Activated CD4-positive, alpha-beta T cell treated with anti-CD3 and anti-CD28 coated beads for 36 hours (primary cell): Measurements from ENCODE around the gene SH3BGR. TPM values are rescaled to one million over a fixed set of nuclear protein-coding genes. Genes with fewer than 3 reads are reported as not detected.

Experiments
- ATAC-seq: fragments of 200-7000 bp; cut with Tn5 transposase; one replicate; pipeline ENCODE4 v1.10.0; 2021; ENCODE audit warnings: mild to moderate bottlenecking, moderate library complexity
- CTCF ChIA-PET: fragments of 350-600 bp; sonication (Branson Sonifier 250); formaldehyde crosslinking; loops from one replicate; lab custom pipeline; 2021; ENCODE audit warnings: antibody characterized with exemption; lab: Charles Lee
- POLR2A ChIA-PET: fragments of 350-600 bp; sonication (Branson Sonifier 250); formaldehyde crosslinking; loops from one replicate; lab custom pipeline; 2021; ENCODE audit warnings: antibody characterized with exemption, inconsistent platforms; lab: Charles Lee
- DNase-seq: peaks from one replicate; pipeline ENCODE4 v3.0.0-alpha.2; 2020
- H3K27ac Mint-ChIP-seq: one replicate; pipeline ENCODE4 v1.8.0; 2021; ENCODE audit warnings: mixed read lengths
- H3K27me3 Mint-ChIP-seq: one replicate; pipeline ENCODE4 v1.8.0; 2021; ENCODE audit warnings: mixed read lengths
- H3K36me3 Mint-ChIP-seq: one replicate; pipeline ENCODE4 v1.8.0; 2021; ENCODE audit warnings: low read depth, mixed read lengths
- H3K4me1 Mint-ChIP-seq: one replicate; pipeline ENCODE4 v1.8.0; 2021; ENCODE audit warnings: mixed read lengths
- H3K4me3 Mint-ChIP-seq: one replicate; pipeline ENCODE4 v1.8.0; 2021; ENCODE audit warnings: mild to moderate bottlenecking, moderate library complexity, mixed read lengths
- H3K9me3 Mint-ChIP-seq: one replicate; pipeline ENCODE4 v1.8.0; 2021; ENCODE audit warnings: low read depth, mixed read lengths
- intact Hi-C, 2 experiments: fragments of 100-400 bp; cut with DNase I in 1 of 2; cut with micrococcal nuclease in 1 of 2; formaldehyde crosslinking; loops; one replicate each; pipeline versions ENCODE4 v1.14.2 to v1.15.1; 2022 to 2024; cut with DNase I, micrococcal nuclease
- total RNA-seq, 2 experiments: library from RNA; stranded (reverse); gene quantifications; one replicate each; pipeline ENCODE4 v1.2.3, GENCODE V29; 2021

Gene SH3BGR
- total RNA-seq, 2 experiments from 2014 or later: 2.7 to 3.9 TPM

- intact Hi-C loops: no loop called here
- CTCF ChIA-PET: no interaction called here
- H3K4me3 Mint-ChIP-seq: no peak overlapping the region
- ATAC-seq: no peak
- H3K9me3 Mint-ChIP-seq: no peaks in the 10 kb centered on the region
- no peaks in the 10 kb centered on the region for H3K27me3 Mint-ChIP-seq
- DNase-seq: no peak
- POLR2A ChIA-PET: no interaction called here
- H3K36me3 Mint-ChIP-seq: no peaks in the 10 kb centered on the region
- no peaks in the 10 kb centered on the region for H3K4me1 Mint-ChIP-seq
- no peak overlapping the region for H3K27ac Mint-ChIP-seq
Observed at GRCh38 chr21:39483917-39484316, 32.1 kb downstream of the SH3BGR start.

GRCh38 chr21:39484711-39485276 lies 33.0 kb downstream of the SH3BGR start:
- Mint-ChIP-seq H3K36me3 (no peaks in the 10 kb centered on the region), H3K27ac (no peak overlapping the region), H3K4me3 (no peak overlapping the region), H3K9me3 (no peaks in the 10 kb centered on the region), H3K4me1 (no peaks in the 10 kb centered on the region), H3K27me3 (no peaks in the 10 kb centered on the region)
- DNase-seq (no peak), ATAC-seq (no peak)
- ChIA-PET POLR2A (no interaction called here), CTCF (no interaction called here)
- intact Hi-C loops: no loop called here

- DNase-seq (no peak), ATAC-seq (no peak)
- H3K4me1 Mint-ChIP-seq: no peaks in the 10 kb centered on the region
- H3K4me3 Mint-ChIP-seq: no peak overlapping the region
- H3K27ac Mint-ChIP-seq: no peak overlapping the region
- no peaks in the 10 kb centered on the region for H3K27me3 Mint-ChIP-seq
- intact Hi-C loops: no loop called here
- ChIA-PET CTCF (interaction anchor here (1.0 kb wide), 1 partner anchor 29 kb away, joined by 3 read pairs; no protein-coding TSS in a partner anchor), POLR2A (no interaction called here)
- H3K36me3 Mint-ChIP-seq: no peaks in the 10 kb centered on the region
- no peaks in the 10 kb centered on the region for H3K9me3 Mint-ChIP-seq
Observed at GRCh38 chr21:39489380-39489924, 37.7 kb downstream of the SH3BGR start.

- peaks cover 3% of the 10 kb centered on the region for H3K9me3 Mint-ChIP-seq
- intact Hi-C loops: no loop called here
- no peaks in the 10 kb centered on the region for H3K4me1 Mint-ChIP-seq
- H3K27me3 Mint-ChIP-seq: peaks cover 2% of the 10 kb centered on the region
- CTCF ChIA-PET: no interaction called here
- POLR2A ChIA-PET: no interaction called here
- peaks cover 2% of the 10 kb centered on the region for H3K36me3 Mint-ChIP-seq
- no peak overlapping the region for H3K4me3 Mint-ChIP-seq
- ATAC-seq (no peak), DNase-seq (no peak)
- no peak overlapping the region for H3K27ac Mint-ChIP-seq
Observed at GRCh38 chr21:39499156-39499555, 47.4 kb downstream of the SH3BGR start.

- Mint-ChIP-seq H3K27me3 (no peaks in the 10 kb centered on the region), H3K9me3 (no peaks in the 10 kb centered on the region), H3K4me3 (no peak overlapping the region), H3K36me3 (no peaks in the 10 kb centered on the region), H3K4me1 (no peaks in the 10 kb centered on the region), H3K27ac (no peak overlapping the region)
- ATAC-seq (no peak), DNase-seq (no peak)
- ChIA-PET POLR2A (no interaction called here), CTCF (interaction anchor here (1.2 kb wide), 1 partner anchor 11 kb away, joined by 4 read pairs; no protein-coding TSS in a partner anchor)
- intact Hi-C loops: no loop called here
Observed at GRCh38 chr21:39502631-39503030, 50.9 kb downstream of the SH3BGR start.

- ChIA-PET CTCF (interaction anchor here (1.2 kb wide), 1 partner anchor 12 kb away, joined by 4 read pairs; no protein-coding TSS in a partner anchor), POLR2A (no interaction called here)
- Mint-ChIP-seq H3K27ac (no peak overlapping the region), H3K4me3 (no peak overlapping the region), H3K4me1 (no peaks in the 10 kb centered on the region), H3K9me3 (no peaks in the 10 kb centered on the region), H3K36me3 (no peaks in the 10 kb centered on the region), H3K27me3 (no peaks in the 10 kb centered on the region)
- intact Hi-C loops: no loop called here
- no peak for DNase-seq
- no peak for ATAC-seq
Observed at GRCh38 chr21:39503123-39503762, 51.5 kb downstream of the SH3BGR start.

GRCh38 chr21:39504230-39504629 lies 52.5 kb downstream of the SH3BGR start:
- intact Hi-C loops: no loop called here
- DNase-seq (no peak), ATAC-seq (no peak)
- H3K9me3 Mint-ChIP-seq: no peaks in the 10 kb centered on the region
- CTCF ChIA-PET: interaction anchor here (1.0 to 1.4 kb wide), 2 partner anchors 10 to 32 kb away, joined by 3 to 4 read pairs; no protein-coding TSS in a partner anchor
- H3K27me3 Mint-ChIP-seq: no peaks in the 10 kb centered on the region
- no peaks in the 10 kb centered on the region for H3K4me1 Mint-ChIP-seq
- H3K27ac Mint-ChIP-seq: no peak overlapping the region
- no peak overlapping the region for H3K4me3 Mint-ChIP-seq
- POLR2A ChIA-PET: no interaction called here
- no peaks in the 10 kb centered on the region for H3K36me3 Mint-ChIP-seq

- Mint-ChIP-seq H3K9me3 (no peaks in the 10 kb centered on the region), H3K4me1 (no peaks in the 10 kb centered on the region), H3K27me3 (no peaks in the 10 kb centered on the region), H3K36me3 (no peaks in the 10 kb centered on the region), H3K27ac (no peak overlapping the region), H3K4me3 (no peak overlapping the region)
- DNase-seq (no peak), ATAC-seq (no peak)
- intact Hi-C loops: no loop called here
- ChIA-PET POLR2A (no interaction called here), CTCF (no interaction called here)
Observed at GRCh38 chr21:39510240-39510639, 58.5 kb downstream of the SH3BGR start.

- no peak overlapping the region for H3K4me3 Mint-ChIP-seq
- no peak for DNase-seq
- no peak for ATAC-seq
- ChIA-PET POLR2A (no interaction called here), CTCF (interaction anchor here (0.7 kb wide), 1 partner anchor 126 kb away, joined by 3 read pairs; no protein-coding TSS in a partner anchor)
- no peak overlapping the region for H3K27ac Mint-ChIP-seq
- no peaks in the 10 kb centered on the region for H3K27me3 Mint-ChIP-seq
- no peaks in the 10 kb centered on the region for H3K36me3 Mint-ChIP-seq
- no peaks in the 10 kb centered on the region for H3K4me1 Mint-ChIP-seq
- intact Hi-C loops: no loop called here
- no peaks in the 10 kb centered on the region for H3K9me3 Mint-ChIP-seq
Observed at GRCh38 chr21:39511102-39511501, 59.3 kb downstream of the SH3BGR start.

GRCh38 chr21:39513735-39514134 lies 62.0 kb downstream of the SH3BGR start:
- Mint-ChIP-seq H3K27ac (no peak overlapping the region), H3K36me3 (no peaks in the 10 kb centered on the region), H3K4me1 (no peaks in the 10 kb centered on the region), H3K9me3 (no peaks in the 10 kb centered on the region), H3K4me3 (no peak overlapping the region), H3K27me3 (no peaks in the 10 kb centered on the region)
- POLR2A ChIA-PET: no interaction called here
- DNase-seq (no peak), ATAC-seq (no peak)
- CTCF ChIA-PET: interaction anchor here (0.6 kb wide), 1 partner anchor 81 kb away, joined by 3 read pairs; no protein-coding TSS in a partner anchor
- intact Hi-C loops: no loop called here

GRCh38 chr21:39515684-39516472 lies 64.1 kb downstream of the SH3BGR start:
- no peak for DNase-seq

More at GRCh38 chr21:39515684-39516472, 64.1 kb downstream of the SH3BGR start:
- Mint-ChIP-seq H3K4me1 (no peaks in the 10 kb centered on the region), H3K9me3 (no peaks in the 10 kb centered on the region), H3K27me3 (no peaks in the 10 kb centered on the region), H3K4me3 (no peak overlapping the region), H3K27ac (no peak overlapping the region), H3K36me3 (no peaks in the 10 kb centered on the region)
- POLR2A ChIA-PET: no interaction called here
- CTCF ChIA-PET: no interaction called here
- intact Hi-C loops: loop anchor here in 1 of 2 experiments (5.0 kb wide), 1 partner anchor 606 kb away; no protein-coding TSS in a partner anchor
- no peak for ATAC-seq
